GM23338 (cell line): Measurements from ENCODE around the gene METRN. TPM values are rescaled to one million over a fixed set of nuclear protein-coding genes. Genes with fewer than 3 reads are reported as not detected.

Source experiments
- ATAC-seq: fragments of 200-7000 bp; cut with Tn5 transposase; 3 replicates; pipeline ENCODE4 v1.9.1; 2020
- DNase-seq: peaks from one replicate; pipeline ENCODE4 v3.0.0-alpha.2; 2015; ENCODE audit warnings: low spot score
- H2AFZ ChIP-seq: fragments of 200-600 bp; sonication (generic); 2 replicates; pipeline ENCODE4 v1.8.0; 2016; ENCODE audit warnings: antibody characterized with exemption, mild to moderate bottlenecking, moderate library complexity
- H3F3A ChIP-seq: fragments of 200-600 bp; sonication (generic); replicated peaks from 2 replicates; pipeline ENCODE4 v1.8.0; 2017; ENCODE audit warnings: antibody characterized with exemption, mixed run types, low read depth
- H3K27ac ChIP-seq: fragments of 200-600 bp; sonication (generic); 2 replicates; pipeline ENCODE4 v1.6.1; 2016; ENCODE audit warnings: low read depth
- H3K27me3 ChIP-seq: fragments of 200-600 bp; sonication (generic); 2 replicates; pipeline ENCODE4 v1.8.0; 2016; ENCODE audit warnings: mild to moderate bottlenecking, mixed run types, moderate library complexity; ENCODE audit not compliant: insufficient read depth
- H3K36me3 ChIP-seq: fragments of 200-600 bp; sonication (generic); 2 replicates; pipeline ENCODE4 v1.8.0; 2016; ENCODE audit warnings: mild to moderate bottlenecking; ENCODE audit not compliant: insufficient read depth
- H3K4me1 ChIP-seq: fragments of 200-600 bp; sonication (generic); 2 replicates; pipeline ENCODE4 v1.8.0; 2016; ENCODE audit warnings: mild to moderate bottlenecking, moderate library complexity; ENCODE audit not compliant: insufficient read depth
- H3K4me2 ChIP-seq: fragments of 200-600 bp; sonication (generic); 2 replicates; pipeline ENCODE4 v1.7.1; 2017; ENCODE audit warnings: mixed run types
- H3K4me3 ChIP-seq: fragments of 200-600 bp; sonication (generic); 2 replicates; pipeline ENCODE4 v1.6.1; 2016; ENCODE audit warnings: mixed run types
- H3K79me2 ChIP-seq: fragments of 200-600 bp; sonication (generic); replicated peaks from 2 replicates; pipeline ENCODE4 v1.8.0; 2017; ENCODE audit warnings: mild to moderate bottlenecking; ENCODE audit not compliant: insufficient read depth
- H3K9me2 ChIP-seq: fragments of 200-600 bp; sonication (generic); 2 replicates; pipeline ENCODE4 v1.8.0; 2017; ENCODE audit not compliant: insufficient read depth
- H4K20me1 ChIP-seq: fragments of 200-600 bp; sonication (generic); replicated peaks from 2 replicates; pipeline ENCODE4 v1.8.0; 2017; ENCODE audit warnings: mild to moderate bottlenecking; ENCODE audit not compliant: insufficient read depth
- H3K27ac Mint-ChIP-seq: 2 replicates; pipeline ENCODE4 v1.8.0; 2020; ENCODE audit warnings: inconsistent platforms, mild to moderate bottlenecking, moderate library complexity, mixed read lengths
- H3K27me3 Mint-ChIP-seq: 3 replicates; pipeline ENCODE4 v1.8.0; 2022; ENCODE audit warnings: low read depth, mild to moderate bottlenecking, moderate library complexity, mixed read lengths, inconsistent platforms; ENCODE audit not compliant: insufficient read depth, poor library complexity
- H3K36me3 Mint-ChIP-seq: 3 replicates; pipeline ENCODE4 v1.8.0; 2021; ENCODE audit warnings: low read depth, mild to moderate bottlenecking, inconsistent platforms, moderate library complexity, mixed read lengths
- H3K4me1 Mint-ChIP-seq: 3 replicates; pipeline ENCODE4 v1.8.0; 2020; ENCODE audit warnings: mild to moderate bottlenecking, inconsistent platforms, mixed read lengths
- H3K4me3 Mint-ChIP-seq: 3 replicates; pipeline ENCODE4 v1.8.0; 2021; ENCODE audit warnings: moderate library complexity, mild to moderate bottlenecking, inconsistent platforms, mixed read lengths
- H3K9me3 Mint-ChIP-seq: 3 replicates; pipeline ENCODE4 v1.8.0; 2020; ENCODE audit warnings: moderate library complexity, mild to moderate bottlenecking, inconsistent platforms, mixed read lengths
- EZH2 ChIP-seq: fragments of 200-600 bp; sonication (generic); IDR thresholded peaks from one replicate; pipeline ENCODE4 v1.8.0; 2017; ENCODE audit warnings: antibody characterized with exemption, mild to moderate bottlenecking, low read depth; ENCODE audit not compliant: unreplicated experiment
- EZH2phosphoT487 ChIP-seq: fragments of 200-600 bp; sonication (generic); IDR thresholded peaks from one replicate; pipeline ENCODE4 v1.8.1; 2018; ENCODE audit warnings: antibody characterized with exemption; ENCODE audit not compliant: unreplicated experiment
- JUNB ChIP-seq: IDR thresholded peaks from one replicate; pipeline ENCODE4 v1.6.1; 2016; ENCODE audit warnings: antibody characterized with exemption; ENCODE audit not compliant: unreplicated experiment
- NANOG ChIP-seq: IDR thresholded peaks from 2 replicates; pipeline ENCODE4 v1.6.1; 2016; ENCODE audit warnings: antibody characterized with exemption, borderline replicate concordance
- POLR2AphosphoS5 ChIP-seq: IDR thresholded peaks from 2 replicates; pipeline ENCODE4 v1.6.1; 2016; ENCODE audit warnings: antibody characterized with exemption, low read depth
- ZNF331 ChIP-seq: fragments of 250-450 bp; sonication (Bioruptor Pico); IDR thresholded peaks from 2 replicates; pipeline ENCODE4 v1.5.0; 2020; ENCODE audit warnings: low read depth, mild to moderate bottlenecking, moderate library complexity
- polyA plus RNA-seq: library from polyadenylated mRNA; unstranded; fragments of >200 nt; fragmentation: Nextera tagmentation; extraction: Ambion mirVana; gene quantifications from 2 replicates; pipeline ENCODE4 v1.2.1, GENCODE V29; 2016
- total RNA-seq: library from RNA; depleted of rRNA; stranded (reverse); fragments of >200 nt; shearing (Covaris generic); gene quantifications from 2 replicates; pipeline ENCODE4 v1.2.3, GENCODE V29; 2014
- TF ChIP-seq, protein P1 (sequence below): fragments of 250-450 bp; sonication (Bioruptor Pico); IDR thresholded peaks from 2 replicates; pipeline ENCODE4 v1.5.0; 2020; ENCODE audit warnings: mild to moderate bottlenecking, moderate library complexity
- TF ChIP-seq, protein P2 (sequence below): IDR thresholded peaks from 2 replicates; pipeline ENCODE4 v1.6.1; 2016; ENCODE audit warnings: antibody characterized with exemption

Gene METRN
- total and polyA plus RNA-seq, 2 experiments from 2014 or later, result 18.7 to 33.0 TPM

DNA sequence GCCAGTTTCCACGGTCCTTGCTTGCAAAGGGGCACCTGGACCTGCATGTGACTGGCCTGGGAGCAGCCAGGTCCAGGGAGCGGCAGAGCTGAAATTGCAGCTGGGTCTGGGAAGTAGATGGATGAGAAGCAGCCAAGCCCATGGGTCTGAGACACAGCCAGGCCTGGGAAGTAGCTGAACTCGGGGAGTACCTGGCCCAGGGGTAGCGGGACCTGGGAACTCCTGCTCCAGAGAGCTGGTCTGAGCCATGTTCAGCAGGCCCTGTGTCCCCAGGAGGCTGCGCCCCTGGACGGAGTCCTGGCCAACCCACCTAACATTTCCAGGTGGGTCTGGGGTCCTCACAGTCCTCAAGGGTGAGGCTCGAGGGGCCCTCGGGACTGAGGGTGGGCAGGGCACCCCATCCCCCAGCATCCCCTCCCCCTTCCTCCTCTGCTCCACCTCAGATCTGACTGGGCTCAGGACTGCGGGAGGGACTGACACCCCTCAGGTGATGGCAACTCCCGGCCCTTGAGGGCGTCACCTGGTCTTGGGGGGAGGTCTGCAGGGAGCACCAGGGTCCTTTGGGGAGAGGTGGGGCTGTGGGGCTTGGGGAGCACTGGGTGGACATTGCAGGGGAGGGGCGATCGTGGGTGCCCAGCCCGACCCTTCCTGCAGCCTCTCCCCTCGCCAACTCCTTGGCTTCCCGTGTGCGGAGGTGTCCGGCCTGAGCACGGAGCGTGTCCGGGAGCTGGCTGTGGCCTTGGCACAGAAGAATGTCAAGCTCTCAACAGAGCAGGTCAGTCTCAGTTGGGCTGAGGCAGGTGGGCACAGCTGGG is 48.7 kb downstream of the METRN start (continued):
- TF ChIP-seq, protein P1, sequence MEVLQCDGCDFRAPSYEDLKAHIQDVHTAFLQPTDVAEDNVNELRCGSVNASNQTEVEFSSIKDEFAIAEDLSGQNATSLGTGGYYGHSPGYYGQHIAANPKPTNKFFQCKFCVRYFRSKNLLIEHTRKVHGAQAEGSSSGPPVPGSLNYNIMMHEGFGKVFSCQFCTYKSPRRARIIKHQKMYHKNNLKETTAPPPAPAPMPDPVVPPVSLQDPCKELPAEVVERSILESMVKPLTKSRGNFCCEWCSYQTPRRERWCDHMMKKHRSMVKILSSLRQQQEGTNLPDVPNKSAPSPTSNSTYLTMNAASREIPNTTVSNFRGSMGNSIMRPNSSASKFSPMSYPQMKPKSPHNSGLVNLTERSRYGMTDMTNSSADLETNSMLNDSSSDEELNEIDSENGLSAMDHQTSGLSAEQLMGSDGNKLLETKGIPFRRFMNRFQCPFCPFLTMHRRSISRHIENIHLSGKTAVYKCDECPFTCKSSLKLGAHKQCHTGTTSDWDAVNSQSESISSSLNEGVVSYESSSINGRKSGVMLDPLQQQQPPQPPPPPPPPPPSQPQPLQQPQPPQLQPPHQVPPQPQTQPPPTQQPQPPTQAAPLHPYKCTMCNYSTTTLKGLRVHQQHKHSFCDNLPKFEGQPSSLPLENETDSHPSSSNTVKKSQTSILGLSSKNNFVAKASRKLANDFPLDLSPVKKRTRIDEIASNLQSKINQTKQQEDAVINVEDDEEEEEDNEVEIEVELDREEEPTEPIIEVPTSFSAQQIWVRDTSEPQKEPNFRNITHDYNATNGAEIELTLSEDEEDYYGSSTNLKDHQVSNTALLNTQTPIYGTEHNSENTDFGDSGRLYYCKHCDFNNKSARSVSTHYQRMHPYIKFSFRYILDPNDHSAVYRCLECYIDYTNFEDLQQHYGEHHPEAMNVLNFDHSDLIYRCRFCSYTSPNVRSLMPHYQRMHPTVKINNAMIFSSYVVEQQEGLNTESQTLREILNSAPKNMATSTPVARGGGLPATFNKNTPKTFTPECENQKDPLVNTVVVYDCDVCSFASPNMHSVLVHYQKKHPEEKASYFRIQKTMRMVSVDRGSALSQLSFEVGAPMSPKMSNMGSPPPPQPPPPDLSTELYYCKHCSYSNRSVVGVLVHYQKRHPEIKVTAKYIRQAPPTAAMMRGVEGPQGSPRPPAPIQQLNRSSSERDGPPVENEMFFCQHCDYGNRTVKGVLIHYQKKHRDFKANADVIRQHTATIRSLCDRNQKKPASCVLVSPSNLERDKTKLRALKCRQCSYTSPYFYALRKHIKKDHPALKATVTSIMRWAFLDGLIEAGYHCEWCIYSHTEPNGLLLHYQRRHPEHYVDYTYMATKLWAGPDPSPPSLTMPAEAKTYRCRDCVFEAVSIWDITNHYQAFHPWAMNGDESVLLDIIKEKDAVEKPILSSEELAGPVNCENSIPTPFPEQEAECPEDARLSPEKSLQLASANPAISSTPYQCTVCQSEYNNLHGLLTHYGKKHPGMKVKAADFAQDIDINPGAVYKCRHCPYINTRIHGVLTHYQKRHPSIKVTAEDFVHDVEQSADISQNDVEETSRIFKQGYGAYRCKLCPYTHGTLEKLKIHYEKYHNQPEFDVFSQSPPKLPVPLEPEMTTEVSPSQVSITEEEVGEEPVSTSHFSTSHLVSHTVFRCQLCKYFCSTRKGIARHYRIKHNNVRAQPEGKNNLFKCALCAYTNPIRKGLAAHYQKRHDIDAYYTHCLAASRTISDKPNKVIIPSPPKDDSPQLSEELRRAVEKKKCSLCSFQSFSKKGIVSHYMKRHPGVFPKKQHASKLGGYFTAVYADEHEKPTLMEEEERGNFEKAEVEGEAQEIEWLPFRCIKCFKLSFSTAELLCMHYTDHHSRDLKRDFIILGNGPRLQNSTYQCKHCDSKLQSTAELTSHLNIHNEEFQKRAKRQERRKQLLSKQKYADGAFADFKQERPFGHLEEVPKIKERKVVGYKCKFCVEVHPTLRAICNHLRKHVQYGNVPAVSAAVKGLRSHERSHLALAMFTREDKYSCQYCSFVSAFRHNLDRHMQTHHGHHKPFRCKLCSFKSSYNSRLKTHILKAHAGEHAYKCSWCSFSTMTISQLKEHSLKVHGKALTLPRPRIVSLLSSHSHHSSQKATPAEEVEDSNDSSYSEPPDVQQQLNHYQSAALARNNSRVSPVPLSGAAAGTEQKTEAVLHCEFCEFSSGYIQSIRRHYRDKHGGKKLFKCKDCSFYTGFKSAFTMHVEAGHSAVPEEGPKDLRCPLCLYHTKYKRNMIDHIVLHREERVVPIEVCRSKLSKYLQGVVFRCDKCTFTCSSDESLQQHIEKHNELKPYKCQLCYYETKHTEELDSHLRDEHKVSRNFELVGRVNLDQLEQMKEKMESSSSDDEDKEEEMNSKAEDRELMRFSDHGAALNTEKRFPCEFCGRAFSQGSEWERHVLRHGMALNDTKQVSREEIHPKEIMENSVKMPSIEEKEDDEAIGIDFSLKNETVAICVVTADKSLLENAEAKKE (CRISPR knock-in tag), result no peak
- no peak for TF ChIP-seq JUNB

DNA sequence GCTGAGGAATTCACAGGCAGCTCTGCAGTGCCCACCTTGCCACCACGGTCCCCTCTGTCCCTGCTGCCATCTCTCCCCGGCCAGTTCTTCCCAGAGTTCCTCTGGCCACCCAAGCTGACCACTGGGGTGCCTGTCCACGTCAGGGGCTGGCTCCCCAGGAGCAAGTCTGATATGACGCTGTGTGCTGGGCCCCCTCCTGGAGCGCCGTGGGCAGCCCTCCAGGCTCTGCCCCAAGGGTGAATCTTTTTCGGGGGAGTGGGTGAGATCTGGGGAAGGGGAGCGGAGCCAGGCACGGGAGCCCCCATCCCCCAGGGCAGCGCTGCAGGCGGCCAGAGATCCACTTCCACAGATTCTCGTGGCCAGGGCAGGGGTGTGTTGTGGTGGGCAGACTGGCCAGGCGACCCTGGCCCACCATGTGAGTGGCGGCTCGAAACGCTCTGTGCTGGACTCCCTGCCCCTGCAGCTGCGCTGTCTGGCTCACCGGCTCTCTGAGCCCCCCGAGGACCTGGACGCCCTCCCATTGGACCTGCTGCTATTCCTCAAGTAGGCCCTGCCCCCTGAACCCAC is 49.3 kb downstream of the METRN start:
- no peaks in the 10 kb centered on the region for H3K36me3 Mint-ChIP-seq
- no peak for DNase-seq
- ATAC-seq, result no peak
- no peak overlapping the region for H3K4me3 Mint-ChIP-seq
- no peaks in the 10 kb centered on the region for H3K27me3 ChIP-seq
- no peak overlapping the region for H3K27ac ChIP-seq
- no peak overlapping the region for H3K27ac Mint-ChIP-seq
- no peaks in the 10 kb centered on the region for H3K79me2 ChIP-seq
- no peaks in the 10 kb centered on the region for H4K20me1 ChIP-seq
- no peak overlapping the region for H3K4me3 ChIP-seq
- no peaks in the 10 kb centered on the region for H3K36me3 ChIP-seq
- no peaks in the 10 kb centered on the region for H3K4me1 ChIP-seq
- H3F3A ChIP-seq, result 0 out of 2 replicates have a peak, but pooled peaks cover 3% of the 10 kb centered on the region
- H3K4me1 Mint-ChIP-seq, result no peaks in the 10 kb centered on the region; the same call in 1 of the 3 replicates
- H3K27me3 Mint-ChIP-seq, result peaks cover 17% of the 10 kb centered on the region
- no peaks in the 10 kb centered on the region; the same call in 2 of the 3 replicates for H3K9me3 Mint-ChIP-seq
- no peak overlapping the region for H3K4me2 ChIP-seq
- H3K9me2 ChIP-seq, result no peaks in the 10 kb centered on the region
- H2AFZ ChIP-seq, result no peak overlapping the region
- no peak for TF ChIP-seq NANOG
- TF ChIP-seq, protein P2, sequence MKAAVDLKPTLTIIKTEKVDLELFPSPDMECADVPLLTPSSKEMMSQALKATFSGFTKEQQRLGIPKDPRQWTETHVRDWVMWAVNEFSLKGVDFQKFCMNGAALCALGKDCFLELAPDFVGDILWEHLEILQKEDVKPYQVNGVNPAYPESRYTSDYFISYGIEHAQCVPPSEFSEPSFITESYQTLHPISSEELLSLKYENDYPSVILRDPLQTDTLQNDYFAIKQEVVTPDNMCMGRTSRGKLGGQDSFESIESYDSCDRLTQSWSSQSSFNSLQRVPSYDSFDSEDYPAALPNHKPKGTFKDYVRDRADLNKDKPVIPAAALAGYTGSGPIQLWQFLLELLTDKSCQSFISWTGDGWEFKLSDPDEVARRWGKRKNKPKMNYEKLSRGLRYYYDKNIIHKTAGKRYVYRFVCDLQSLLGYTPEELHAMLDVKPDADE, result no peak
- TF ChIP-seq POLR2AphosphoS5, result no peak
- TF ChIP-seq EZH2, result no peak
- no peak for TF ChIP-seq EZH2phosphoT487
- no peak for TF ChIP-seq JUNB
- TF ChIP-seq ZNF331 (CRISPR knock-in tag), result no peak
